SK-N-DZ (cell line): ENCODE measurements around the gene ABCB6.
A peak's percentile ranks its signal among the peaks of the same experiment; 100 is the strongest.

Source experiments
- DNase-seq: peaks from one replicate; pipeline ENCODE4 v3.0.0-alpha.2; 2015; ENCODE audit warnings: low spot score

The ABCB6 gene

GRCh38 chr2:219245899-219246230 is 27.1 kb upstream of the ABCB6 start:
- no peak for DNase-seq

GRCh38 chr2:219245148-219245898 is 26.6 kb upstream of the ABCB6 start, which contains the start of the genes GLB1L and STK16:
Gene GLB1L (minus strand): TSS chr2:219245444. CDS start chr2:219243573, 1,871 bp downstream.
Gene STK16 (plus strand): TSS chr2:219245479. CDS start chr2:219246000, 521 bp downstream.
- peak; percentile 91 for DNase-seq

GRCh38 chr2:219244789-219245147 is 26.0 kb upstream of the ABCB6 start:
- DNase-seq: no peak

- DNase-seq: no peak
Observed at GRCh38 chr2:219243291-219243761, 24.6 kb upstream of the ABCB6 start.

GRCh38 chr2:219234331-219234730 is 15.6 kb upstream of the ABCB6 start:
- DNase-seq: no peak

- DNase-seq: no peak
Observed at GRCh38 chr2:219230059-219230540, 11.3 kb upstream of the ABCB6 start.

- peak; percentile 99 for DNase-seq
Observed at GRCh38 chr2:219229305-219230058, 10.7 kb upstream of the ABCB6 start, which contains the start of the genes ANKZF1 and ATG9A. Gene ANKZF1 (plus strand): TSS chr2:219229806. CDS start chr2:219230258, 452 bp downstream. Gene ATG9A (minus strand): TSS chr2:219229636. CDS start chr2:219228024, 1,612 bp downstream.

GRCh38 chr2:219228911-219229304 is 10.2 kb upstream of the ABCB6 start:
- DNase-seq: no peak

GRCh38 chr2:219228041-219228910 is 9.5 kb upstream of the ABCB6 start:
- DNase-seq: no peak

- no peak for DNase-seq
Observed at GRCh38 chr2:219225350-219225749, 6.6 kb upstream of the ABCB6 start.

- no peak for DNase-seq
Observed at GRCh38 chr2:219223831-219224610, 5.3 kb upstream of the ABCB6 start.

GRCh38 chr2:219221957-219222518 is 3.3 kb upstream of the ABCB6 start:
- DNase-seq: no peak

- no peak for DNase-seq
Observed at GRCh38 chr2:219220652-219221402, 2.1 kb upstream of the ABCB6 start.

GRCh38 chr2:219219784-219220532 is 1.2 kb upstream of the ABCB6 start:
- no peak for DNase-seq

GRCh38 chr2:219218217-219218731 is 484 bp downstream of the ABCB6 start:
- no peak for DNase-seq

GRCh38 chr2:219216535-219216915 is 2.2 kb downstream of the ABCB6 start:
- DNase-seq: no peak

- no peak for DNase-seq
Observed at GRCh38 chr2:219215871-219216534, 2.8 kb downstream of the ABCB6 start.

- DNase-seq: no peak
Observed at GRCh38 chr2:219214786-219215185, 4.0 kb downstream of the ABCB6 start.
